Nephron (organoid): Measurements from ENCODE around the gene ICE2.

Experiments used
- H3K27ac Mint-ChIP-seq, 3 experiments: 2 replicates each; pipeline ENCODE4 v1.8.0; 2020; ENCODE audit warnings: mixed read lengths in 3 of 3, mild to moderate bottlenecking in 2 of 3, moderate library complexity in 1 of 3
- H3K27me3 Mint-ChIP-seq: 2 replicates; pipeline ENCODE4 v1.8.0; 2021; ENCODE audit warnings: low read depth, mild to moderate bottlenecking, moderate library complexity, mixed read lengths
- H3K36me3 Mint-ChIP-seq: 2 replicates; pipeline ENCODE4 v1.8.0; 2020; ENCODE audit warnings: low read depth, mixed read lengths
- H3K4me1 Mint-ChIP-seq: 2 replicates; pipeline ENCODE4 v1.8.0; 2020; ENCODE audit warnings: mixed read lengths
- H3K4me3 Mint-ChIP-seq, 3 experiments: 2 replicates each; pipeline ENCODE4 v1.8.0; 2020; ENCODE audit warnings: mild to moderate bottlenecking in 3 of 3, mixed read lengths in 3 of 3, moderate library complexity in 2 of 3
- H3K9me3 Mint-ChIP-seq: 2 replicates; pipeline ENCODE4 v1.8.0; 2020; ENCODE audit warnings: mixed read lengths
- CTCF ChIP-seq, 3 experiments: fragments of 200-600 bp; sonication (generic); IDR thresholded peaks; one replicate each; pipeline ENCODE4 v1.5.0; 2021; ENCODE audit warnings: antibody characterized with exemption in 3 of 3; ENCODE audit not compliant: unreplicated experiment in 3 of 3

ICE2 gene

GRCh38 chr15:60508442-60508841, 29.5 kb upstream of the ICE2 start:
- H3K27ac Mint-ChIP-seq: no peak overlapping the region
- no peak overlapping the region for H3K4me3 Mint-ChIP-seq
- H3K9me3 Mint-ChIP-seq: no peaks in the 10 kb centered on the region
- TF ChIP-seq CTCF (IDR thresholded peaks at IDR 0.05; ENCODE audit: unreplicated experiment in 3 of 3): no peak
- peaks cover 46% of the 10 kb centered on the region for H3K36me3 Mint-ChIP-seq
- H3K4me1 Mint-ChIP-seq: peaks cover 26% of the 10 kb centered on the region
- no peaks in the 10 kb centered on the region for H3K27me3 Mint-ChIP-seq

- Mint-ChIP-seq H3K27ac (no peak overlapping the region), H3K27me3 (no peaks in the 10 kb centered on the region), H3K36me3 (peaks cover 43% of the 10 kb centered on the region), H3K9me3 (no peaks in the 10 kb centered on the region), H3K4me3 (no peak overlapping the region), H3K4me1 (peaks cover 26% of the 10 kb centered on the region)
- TF ChIP-seq CTCF (IDR thresholded peaks at IDR 0.05; ENCODE audit: unreplicated experiment in 3 of 3): peak; percentile 82 to 89 (median 84)
These were observed 28.9 kb upstream of the ICE2 start for GRCh38 chr15:60507596-60508424.

- Mint-ChIP-seq H3K4me1 (no peaks in the 10 kb centered on the region), H3K36me3 (peaks cover 40% of the 10 kb centered on the region), H3K9me3 (no peaks in the 10 kb centered on the region), H3K27ac (no peak overlapping the region), H3K27me3 (no peaks in the 10 kb centered on the region), H3K4me3 (no peak overlapping the region)
- TF ChIP-seq CTCF (IDR thresholded peaks at IDR 0.05; ENCODE audit: unreplicated experiment in 3 of 3): no peak
These were observed 17.9 kb upstream of the ICE2 start for GRCh38 chr15:60496853-60497252.

GRCh38 chr15:60494108-60494507, 15.2 kb upstream of the ICE2 start:
- peaks cover 24% of the 10 kb centered on the region for H3K36me3 Mint-ChIP-seq
- H3K27me3 Mint-ChIP-seq: no peaks in the 10 kb centered on the region
- H3K4me1 Mint-ChIP-seq: no peaks in the 10 kb centered on the region
- H3K9me3 Mint-ChIP-seq: no peaks in the 10 kb centered on the region
- no peak overlapping the region for H3K4me3 Mint-ChIP-seq
- no peak for TF ChIP-seq CTCF (IDR thresholded peaks at IDR 0.05; ENCODE audit: unreplicated experiment in 3 of 3)
- H3K27ac Mint-ChIP-seq: no peak overlapping the region

- no peak overlapping the region for H3K27ac Mint-ChIP-seq
- no peak overlapping the region for H3K4me3 Mint-ChIP-seq
- no peaks in the 10 kb centered on the region for H3K27me3 Mint-ChIP-seq
- no peaks in the 10 kb centered on the region for H3K9me3 Mint-ChIP-seq
- peaks cover 18% of the 10 kb centered on the region for H3K36me3 Mint-ChIP-seq
- no peaks in the 10 kb centered on the region for H3K4me1 Mint-ChIP-seq
- no peak for TF ChIP-seq CTCF (IDR thresholded peaks at IDR 0.05; ENCODE audit: unreplicated experiment in 3 of 3)
These were observed 14.2 kb upstream of the ICE2 start for GRCh38 chr15:60493166-60493565.

GRCh38 chr15:60486742-60487141, 7.8 kb upstream of the ICE2 start:
- TF ChIP-seq CTCF (IDR thresholded peaks at IDR 0.05; ENCODE audit: unreplicated experiment in 3 of 3): no peak
- H3K27ac Mint-ChIP-seq: no peak overlapping the region
- H3K4me1 Mint-ChIP-seq: no peaks in the 10 kb centered on the region
- H3K9me3 Mint-ChIP-seq: no peaks in the 10 kb centered on the region
- no peak overlapping the region for H3K4me3 Mint-ChIP-seq
- no peaks in the 10 kb centered on the region for H3K27me3 Mint-ChIP-seq
- no peaks in the 10 kb centered on the region for H3K36me3 Mint-ChIP-seq
